HUES6 (cell line): ENCODE results near the gene RNF157.

ENCODE experiments used
- H3K27ac ChIP-seq: 2 replicates; pipeline ENCODE4 v1.7.0; 2013; ENCODE audit warnings: low read depth, mild to moderate bottlenecking, low read length, inconsistent platforms
- H3K27me3 ChIP-seq: 2 replicates; pipeline ENCODE4 v1.6.1; 2013; ENCODE audit warnings: low read length; ENCODE audit not compliant: control insufficient read depth, insufficient read depth
- H3K36me3 ChIP-seq: 2 replicates; pipeline ENCODE4 v1.6.1; 2013; ENCODE audit warnings: low read length; ENCODE audit not compliant: control insufficient read depth, insufficient read depth
- H3K4me1 ChIP-seq: 2 replicates; pipeline ENCODE4 v1.6.1; 2013; ENCODE audit warnings: low read length; ENCODE audit not compliant: control insufficient read depth, insufficient read depth
- H3K4me3 ChIP-seq: 2 replicates; pipeline ENCODE4 v1.5.1; 2013; ENCODE audit warnings: low read depth, low read length
- H3K9ac ChIP-seq: one replicate; pipeline ENCODE4 v1.6.1; 2013; ENCODE audit warnings: mild to moderate bottlenecking, low read length
- H3K9me3 ChIP-seq: 2 replicates; pipeline ENCODE4 v1.6.1; 2013; ENCODE audit warnings: low read depth, low read length; ENCODE audit not compliant: control insufficient read depth, insufficient read depth

The RNF157 gene

GRCh38 chr17:76275382-76276068 is 35.2 kb upstream of the RNF157 start:
- Histone ChIP-seq H3K4me3 (no peak overlapping the region), H3K27me3 (no peaks in the 10 kb centered on the region), H3K9ac (no peak overlapping the region), H3K36me3 (peaks cover 3% of the 10 kb centered on the region), H3K4me1 (peaks cover 17% of the 10 kb centered on the region), H3K27ac (no peak overlapping the region), H3K9me3 (no peaks in the 10 kb centered on the region)

DNA sequence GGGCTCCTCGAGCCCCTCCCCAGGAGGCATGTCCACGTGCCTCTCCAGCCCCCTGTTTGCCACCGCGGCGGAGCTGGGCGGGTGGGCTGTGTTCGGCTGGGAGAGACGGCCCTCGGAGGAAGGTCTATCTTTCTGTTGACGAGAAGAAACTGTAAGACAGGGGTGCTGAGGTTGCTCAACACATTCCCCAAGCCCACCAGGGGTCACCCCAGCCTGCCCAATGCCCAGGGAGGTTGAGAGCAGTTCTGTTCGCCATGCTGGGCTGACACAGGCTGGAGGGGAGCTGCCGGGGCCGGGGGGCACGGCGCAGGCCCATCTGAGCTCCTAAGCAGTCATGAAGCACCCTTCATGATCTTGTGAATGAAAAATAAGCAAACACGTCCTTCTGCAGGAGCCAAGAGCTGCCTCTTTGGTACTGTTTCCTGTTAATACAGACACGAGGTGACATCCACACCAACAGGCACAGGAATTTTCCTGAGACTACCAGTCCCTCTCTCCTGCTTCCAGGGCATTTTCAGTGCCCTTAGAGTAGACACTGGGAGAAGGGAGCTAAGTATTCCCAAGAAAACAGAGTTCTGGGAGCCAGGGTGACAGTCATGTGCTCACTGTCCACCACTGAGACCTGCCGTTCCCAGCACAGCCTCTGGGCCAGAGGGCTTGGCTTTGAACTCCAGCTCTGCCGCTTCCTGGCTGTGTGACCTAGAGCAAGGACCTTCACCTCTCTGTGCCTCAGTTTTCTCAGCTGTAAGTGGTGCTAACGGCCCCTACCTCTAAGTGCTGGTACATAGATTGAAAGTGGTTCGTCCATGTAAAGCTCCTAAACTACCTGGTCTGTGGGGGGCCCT is 34.0 kb upstream of the RNF157 start:
- Histone ChIP-seq H3K4me3 (no peak overlapping the region), H3K4me1 (peaks cover 24% of the 10 kb centered on the region), H3K27me3 (no peaks in the 10 kb centered on the region), H3K9me3 (no peaks in the 10 kb centered on the region), H3K9ac (no peak overlapping the region), H3K27ac (no peak overlapping the region), H3K36me3 (peaks cover 7% of the 10 kb centered on the region)

DNA sequence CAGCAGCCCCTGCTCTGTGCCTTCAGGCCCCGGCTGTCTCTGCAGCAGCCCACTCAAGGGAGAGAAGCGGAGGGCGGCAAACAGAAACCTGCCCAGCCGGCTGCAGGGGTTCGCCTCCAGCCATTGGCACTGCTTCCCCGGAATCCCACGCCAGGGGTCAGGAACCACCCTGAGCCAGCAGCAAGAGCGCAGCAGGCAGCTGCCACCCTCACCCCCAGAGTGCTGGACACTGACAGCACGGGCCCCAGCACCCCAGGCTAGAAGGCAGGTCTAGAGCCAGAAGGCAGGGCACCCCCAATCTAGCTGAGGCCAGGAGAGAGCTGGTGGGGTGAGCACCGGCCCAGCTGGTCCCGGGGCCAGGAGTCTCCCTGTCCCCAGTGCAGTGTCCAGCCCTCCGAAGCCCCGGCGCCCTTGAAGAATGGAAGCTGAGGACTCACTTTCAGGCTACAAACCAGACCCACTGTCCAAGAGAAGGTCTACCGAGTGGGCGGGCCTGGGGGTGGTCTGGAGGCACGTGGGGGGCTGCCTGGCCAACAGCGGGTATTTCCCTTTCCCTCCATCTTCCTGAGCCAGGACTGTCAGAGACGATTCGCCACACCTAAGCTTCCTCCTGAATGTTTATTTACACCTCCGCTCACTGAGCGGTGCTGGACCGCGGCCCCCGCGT is 33.3 kb upstream of the RNF157 start:
- Histone ChIP-seq H3K9me3 (no peaks in the 10 kb centered on the region), H3K4me1 (peaks cover 32% of the 10 kb centered on the region), H3K36me3 (peaks cover 9% of the 10 kb centered on the region), H3K4me3 (no peak overlapping the region), H3K27me3 (no peaks in the 10 kb centered on the region), H3K27ac (no peak overlapping the region), H3K9ac (no peak overlapping the region)

- no peak overlapping the region for H3K4me3 ChIP-seq
- H3K27ac ChIP-seq = peak overlapping the region; percentile 3; the same call in 1 of the 2 replicates
- no peaks in the 10 kb centered on the region for H3K9me3 ChIP-seq
- H3K4me1 ChIP-seq = peaks cover 39% of the 10 kb centered on the region
- peaks cover 13% of the 10 kb centered on the region for H3K36me3 ChIP-seq
- H3K9ac ChIP-seq = no peak overlapping the region
- no peaks in the 10 kb centered on the region for H3K27me3 ChIP-seq
These were observed 32.5 kb upstream of the RNF157 start for GRCh38 chr17:76272541-76273444.

DNA sequence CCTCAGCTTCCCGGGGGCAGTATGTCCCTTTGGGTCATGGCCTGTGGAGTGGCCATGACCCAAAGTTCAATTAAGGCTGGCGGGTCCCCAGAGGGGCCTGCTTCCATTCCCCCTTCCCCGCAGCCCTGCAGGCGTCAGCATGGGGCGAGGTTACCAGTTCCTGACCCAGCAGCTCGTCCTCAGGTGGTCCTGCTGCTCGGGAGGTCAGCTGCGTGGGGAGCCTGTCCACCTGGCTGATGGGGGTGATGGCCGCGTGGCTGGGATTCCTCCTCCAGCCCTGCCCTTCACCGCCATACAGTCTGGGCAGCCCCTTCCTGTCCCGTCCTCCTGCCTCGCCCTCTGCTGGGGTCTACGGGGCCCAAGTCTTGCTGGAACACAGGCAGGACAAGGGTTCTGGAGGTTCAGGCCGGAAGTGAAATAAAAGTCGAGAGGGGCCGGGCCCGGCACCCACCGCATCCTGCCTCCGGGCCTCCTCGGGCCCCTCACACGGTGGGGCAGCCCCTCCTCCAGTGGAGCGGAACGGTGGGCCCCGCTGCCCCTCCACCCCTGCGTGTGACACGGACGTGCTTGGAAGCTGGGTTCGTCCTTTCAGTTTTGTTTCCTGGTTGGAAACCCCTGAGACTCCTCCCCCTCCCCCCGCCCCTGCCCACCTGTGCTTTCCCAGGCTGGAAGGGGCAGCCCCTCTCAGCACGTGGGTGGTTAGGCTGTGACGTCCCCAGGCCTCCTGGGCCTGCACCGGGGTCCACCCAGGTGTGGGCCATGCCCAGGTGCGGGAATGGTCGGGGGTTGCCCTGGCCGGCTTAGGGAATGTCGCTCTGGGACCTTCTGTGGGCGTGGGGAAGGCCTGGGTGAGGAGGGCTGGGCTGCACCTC is 31.6 kb upstream of the RNF157 start:
- no peaks in the 10 kb centered on the region for H3K9me3 ChIP-seq
- no peak overlapping the region for H3K9ac ChIP-seq
- peaks cover 13% of the 10 kb centered on the region for H3K36me3 ChIP-seq
- peaks cover 43% of the 10 kb centered on the region for H3K4me1 ChIP-seq
- H3K4me3 ChIP-seq = no peak overlapping the region
- peak overlapping the region; percentile 3; the same call in 1 of the 2 replicates for H3K27ac ChIP-seq
- H3K27me3 ChIP-seq = no peaks in the 10 kb centered on the region

GRCh38 chr17:76270770-76271668 is 30.7 kb upstream of the RNF157 start:
- Histone ChIP-seq H3K4me1 (peaks cover 48% of the 10 kb centered on the region), H3K27ac (no peak overlapping the region), H3K9me3 (no peaks in the 10 kb centered on the region), H3K36me3 (peaks cover 13% of the 10 kb centered on the region), H3K27me3 (no peaks in the 10 kb centered on the region), H3K4me3 (no peak overlapping the region), H3K9ac (no peak overlapping the region)

GRCh38 chr17:76270127-76270592 is 29.9 kb upstream of the RNF157 start:
- Histone ChIP-seq H3K27me3 (no peaks in the 10 kb centered on the region), H3K4me1 (peaks cover 48% of the 10 kb centered on the region), H3K9ac (no peak overlapping the region), H3K27ac (no peak overlapping the region), H3K9me3 (no peaks in the 10 kb centered on the region), H3K36me3 (peaks cover 13% of the 10 kb centered on the region), H3K4me3 (no peak overlapping the region)

GRCh38 chr17:76268991-76269981 is 29.0 kb upstream of the RNF157 start:
- peaks cover 13% of the 10 kb centered on the region for H3K36me3 ChIP-seq
- no peak overlapping the region for H3K4me3 ChIP-seq
- no peak overlapping the region for H3K9ac ChIP-seq
- H3K27me3 ChIP-seq = no peaks in the 10 kb centered on the region
- H3K9me3 ChIP-seq = no peaks in the 10 kb centered on the region
- no peak overlapping the region for H3K27ac ChIP-seq
- peaks cover 52% of the 10 kb centered on the region for H3K4me1 ChIP-seq
